VCaP (cell line): ENCODE results near the gene DAB2.

Source experiments
- H3K27ac ChIP-seq: fragments of 450-650 bp; 2 replicates; pipeline ENCODE4 v1.5.1; 2017
- TF ChIP-seq, protein P1 (sequence below): fragments of 450-650 bp; conservative IDR thresholded peaks from 2 replicates; pipeline ENCODE4 v1.5.1; 2017; ENCODE audit warnings: mild to moderate bottlenecking, moderate library complexity

The DAB2 gene

DNA sequence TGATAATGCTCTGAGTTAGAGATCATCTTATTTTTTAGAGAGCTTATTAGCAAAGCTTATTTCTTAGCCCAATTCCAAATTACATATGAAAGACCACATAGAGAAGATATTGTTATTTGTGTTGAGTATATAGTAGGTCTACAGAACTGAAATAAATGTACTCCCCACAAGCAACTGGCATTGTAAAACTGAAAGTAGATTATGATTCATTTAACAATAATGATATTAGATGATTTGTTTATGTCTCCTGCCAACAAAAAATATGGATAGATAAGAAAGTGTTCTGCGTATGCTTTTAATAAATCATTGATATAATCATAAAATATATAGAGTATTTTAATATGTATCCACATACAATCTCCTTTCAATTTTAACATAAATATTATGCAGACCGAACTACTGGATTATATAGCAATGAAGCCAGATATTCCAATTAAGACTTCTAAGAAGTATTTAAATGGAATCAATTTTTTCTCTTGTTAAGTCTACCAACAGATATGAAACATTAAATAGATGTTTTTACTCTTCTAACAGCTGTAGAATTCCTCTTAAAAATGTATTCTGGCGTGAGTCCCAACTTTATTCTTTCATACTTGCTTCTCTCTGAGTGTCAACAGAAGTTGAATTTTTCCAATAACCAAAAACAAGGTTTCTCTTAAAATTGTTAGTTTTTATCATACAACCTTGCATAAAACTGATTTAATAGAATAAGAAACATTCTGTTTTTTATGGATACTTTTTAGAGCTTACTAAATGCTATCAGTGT lies 15.6 kb upstream of the DAB2 start:
- H3K27ac ChIP-seq, result no peak overlapping the region
- TF ChIP-seq, protein P1, sequence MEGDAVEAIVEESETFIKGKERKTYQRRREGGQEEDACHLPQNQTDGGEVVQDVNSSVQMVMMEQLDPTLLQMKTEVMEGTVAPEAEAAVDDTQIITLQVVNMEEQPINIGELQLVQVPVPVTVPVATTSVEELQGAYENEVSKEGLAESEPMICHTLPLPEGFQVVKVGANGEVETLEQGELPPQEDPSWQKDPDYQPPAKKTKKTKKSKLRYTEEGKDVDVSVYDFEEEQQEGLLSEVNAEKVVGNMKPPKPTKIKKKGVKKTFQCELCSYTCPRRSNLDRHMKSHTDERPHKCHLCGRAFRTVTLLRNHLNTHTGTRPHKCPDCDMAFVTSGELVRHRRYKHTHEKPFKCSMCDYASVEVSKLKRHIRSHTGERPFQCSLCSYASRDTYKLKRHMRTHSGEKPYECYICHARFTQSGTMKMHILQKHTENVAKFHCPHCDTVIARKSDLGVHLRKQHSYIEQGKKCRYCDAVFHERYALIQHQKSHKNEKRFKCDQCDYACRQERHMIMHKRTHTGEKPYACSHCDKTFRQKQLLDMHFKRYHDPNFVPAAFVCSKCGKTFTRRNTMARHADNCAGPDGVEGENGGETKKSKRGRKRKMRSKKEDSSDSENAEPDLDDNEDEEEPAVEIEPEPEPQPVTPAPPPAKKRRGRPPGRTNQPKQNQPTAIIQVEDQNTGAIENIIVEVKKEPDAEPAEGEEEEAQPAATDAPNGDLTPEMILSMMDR, result no peak

DNA sequence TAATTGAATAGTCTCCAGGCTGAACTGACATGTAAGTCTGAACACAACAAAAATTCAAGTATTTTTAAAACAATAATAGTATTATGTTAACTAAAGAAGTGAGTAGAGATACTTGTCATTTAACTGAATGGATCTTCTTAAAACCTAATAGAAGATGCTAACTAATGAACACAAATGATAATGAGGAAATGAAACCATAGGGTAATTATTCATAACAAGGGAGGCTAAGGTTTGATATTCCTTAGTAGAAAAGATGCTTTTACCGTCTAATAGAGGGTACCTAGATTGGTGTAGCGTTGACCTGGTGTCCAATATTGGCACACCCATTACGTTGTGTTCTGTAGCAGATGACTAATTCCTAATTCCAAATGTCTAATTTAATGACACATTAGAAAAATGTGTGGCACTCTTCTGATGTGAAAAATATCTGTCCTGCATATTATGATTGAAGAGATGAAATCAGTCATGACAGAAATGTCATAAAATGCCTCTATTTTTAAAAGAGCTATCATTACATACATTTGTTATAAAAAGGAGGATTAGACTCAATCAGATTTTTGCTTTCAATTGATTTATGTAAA lies 14.9 kb upstream of the DAB2 start:
- TF ChIP-seq, protein P1, result no peak
- H3K27ac ChIP-seq, result no peak overlapping the region

GRCh38 chr5:39437467-39437866 lies 12.7 kb upstream of the DAB2 start:
- no peak overlapping the region for H3K27ac ChIP-seq
- TF ChIP-seq, protein P1, result no peak

DNA sequence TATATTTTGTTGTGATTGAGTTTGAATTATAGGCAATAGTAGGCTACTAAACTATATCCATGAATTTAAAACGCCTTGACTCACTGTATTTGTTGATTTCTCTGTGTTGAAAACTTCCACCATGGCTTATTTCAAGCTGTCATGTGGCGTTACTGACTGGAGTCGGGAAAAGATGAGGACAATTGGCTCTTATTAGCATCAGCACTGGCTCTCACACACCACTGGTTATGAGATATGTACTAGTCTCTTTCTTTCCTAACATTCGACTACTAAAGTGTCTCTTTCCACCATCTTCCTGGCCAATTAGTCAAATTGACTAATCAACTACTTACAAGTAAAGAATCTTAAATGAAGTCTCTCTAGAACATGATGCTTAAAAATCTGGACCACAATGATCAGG lies 9.1 kb upstream of the DAB2 start:
- no peak overlapping the region for H3K27ac ChIP-seq
- TF ChIP-seq, protein P1, result no peak

- TF ChIP-seq, protein P1, result no peak
- H3K27ac ChIP-seq, result no peak overlapping the region
Measured at GRCh38 chr5:39432696-39433530, 8.1 kb upstream of the DAB2 start.

DNA sequence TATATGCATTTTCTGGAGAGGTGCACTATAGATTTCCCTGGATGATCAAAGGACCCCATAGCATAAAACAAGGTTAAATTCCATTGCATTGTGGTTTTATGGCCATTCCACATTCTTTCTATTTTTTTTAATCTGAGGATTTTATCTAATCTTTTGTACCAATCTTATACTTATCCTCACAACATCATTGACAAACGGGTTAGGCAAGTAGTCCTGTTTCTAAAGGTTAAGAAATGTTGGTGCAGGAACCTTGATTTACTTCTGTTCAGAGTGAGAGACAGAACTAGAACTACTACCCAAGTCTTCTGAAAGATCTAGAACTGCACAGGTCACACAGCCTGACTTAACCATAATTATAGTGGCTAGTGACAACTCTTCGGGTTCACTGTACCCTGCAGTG lies 5.7 kb upstream of the DAB2 start:
- H3K27ac ChIP-seq, result peak overlapping the region; percentile 42; the same call in 1 of the 2 replicates
- TF ChIP-seq, protein P1, result no peak

DNA sequence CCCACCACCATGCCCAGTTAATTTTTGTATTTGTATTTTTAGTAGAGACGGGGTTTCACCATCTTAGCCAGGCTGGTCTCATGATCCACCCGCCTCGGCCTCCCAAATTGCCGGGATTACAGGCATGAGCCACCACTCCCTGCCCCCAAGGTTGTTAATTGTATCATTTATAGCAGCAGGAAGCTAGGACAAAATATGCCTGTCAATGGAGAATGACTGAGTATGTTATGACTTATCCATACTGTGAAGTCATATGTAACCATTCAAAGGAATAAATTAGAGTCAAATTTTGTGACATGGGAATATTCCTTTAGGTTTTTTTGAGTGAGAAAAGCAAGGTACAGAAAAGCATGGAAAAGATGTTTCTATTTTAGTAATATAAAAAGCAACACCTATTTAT lies 3.9 kb upstream of the DAB2 start:
- TF ChIP-seq, protein P1, result no peak
- no peak overlapping the region for H3K27ac ChIP-seq
